GM12878 (cell line): ENCODE data around the gene HUNK. TPM values are rescaled to one million over a fixed set of nuclear protein-coding genes. Genes with fewer than 3 reads are reported as not detected.

Experiments used
- ATAC-seq: fragments of 200-7000 bp; cut with Tn5 transposase; 3 replicates; pipeline ENCODE4 v1.9.1; 2020; ENCODE audit warnings: mild to moderate bottlenecking, moderate library complexity
- BruUV-seq: library from RNA; stranded (reverse); fragments of 400-500 nt; replicated peaks from 2 replicates; lab custom pipeline; 2021; lab: Mats Ljungman, UMichigan
- CTCF ChIA-PET: fragments of 300-600 bp; sonication (Branson Sonifier 250); formaldehyde crosslinking; extraction: SDS; loops from one replicate; lab custom pipeline; 2021; ENCODE audit warnings: inconsistent platforms; lab: Yijun Ruan, JAX
- POLR2A ChIA-PET: fragments of 350-600 bp; formaldehyde crosslinking; extraction: SDS; loops from one replicate; lab custom pipeline; 2021; ENCODE audit warnings: inconsistent platforms; lab: Charles Lee
- RAD21 ChIA-PET: fragments of 300-600 bp; sonication (Branson Sonifier 250); formaldehyde crosslinking; loops from one replicate; lab custom pipeline; 2023; ENCODE audit warnings: antibody characterized with exemption; ENCODE audit not compliant: unreplicated experiment; lab: Charles Lee
- SMC1A ChIA-PET: fragments of 300-600 bp; sonication (Branson Sonifier 250); formaldehyde crosslinking; loops from one replicate; lab custom pipeline; 2023; ENCODE audit not compliant: unreplicated experiment, uncharacterized antibody; lab: Charles Lee
- DNase-seq: peaks from one replicate; pipeline ENCODE4 v3.0.0-alpha.2; 2011; ENCODE audit warnings: low read depth, low spot score
- FAIRE-seq: peaks from 3 replicates; lab custom pipeline; 2011; peaks lifted over from hg19 to GRCh38; lab: Jason Lieb, UNC
- H2AFZ ChIP-seq: 2 replicates; pipeline ENCODE4 v1.6.0; 2011; ENCODE audit warnings: low read depth, low read length, control low read depth; ENCODE audit not compliant: control insufficient read depth
- H3K27ac ChIP-seq: 2 replicates; pipeline ENCODE4 v1.5.1; 2011; ENCODE audit warnings: control low read depth; ENCODE audit not compliant: control insufficient read depth, insufficient read depth
- H3K27me3 ChIP-seq, 2 experiments: replicated peaks in 1 of 2; 2 replicates each; pipeline versions ENCODE4 v1.6.0 to v1.6.1; 2011; ENCODE audit warnings: low read length in 1 of 2; ENCODE audit not compliant: control insufficient read depth in 2 of 2, insufficient read depth in 2 of 2
- H3K36me3 ChIP-seq, 2 experiments: 2 replicates each; pipeline ENCODE4 v1.5.1; 2011; ENCODE audit warnings: low read length in 1 of 2; ENCODE audit not compliant: control insufficient read depth in 2 of 2, insufficient read depth in 2 of 2
- H3K4me1 ChIP-seq: 2 replicates; pipeline ENCODE4 v1.6.1; 2011; ENCODE audit warnings: mild to moderate bottlenecking, low read length, moderate library complexity, mixed read lengths; ENCODE audit not compliant: control insufficient read depth, insufficient read depth
- H3K4me2 ChIP-seq: 2 replicates; pipeline ENCODE4 v1.6.0; 2011; ENCODE audit warnings: control low read depth; ENCODE audit not compliant: control insufficient read depth, insufficient read depth
- H3K4me3 ChIP-seq: fragments of 200-600 bp; sonication (generic); 2 replicates; pipeline ENCODE4 v1.5.1; 2016
- H3K79me2 ChIP-seq: 2 replicates; pipeline ENCODE4 v1.6.0; 2011; ENCODE audit warnings: low read length; ENCODE audit not compliant: control insufficient read depth, insufficient read depth
- H3K9ac ChIP-seq: 2 replicates; pipeline ENCODE4 v1.8.0; 2011; ENCODE audit warnings: low read length, control low read depth, mixed read lengths; ENCODE audit not compliant: control insufficient read depth, insufficient read depth
- H3K9me3 ChIP-seq: replicated peaks from 3 replicates; pipeline ENCODE4 v1.5.1; 2011; ENCODE audit warnings: mild to moderate bottlenecking, low read length; ENCODE audit not compliant: control insufficient read depth, insufficient read depth
- H4K20me1 ChIP-seq: 2 replicates; pipeline ENCODE4 v1.6.0; 2011; ENCODE audit not compliant: control insufficient read depth, insufficient read depth
- CBFB ChIP-seq: IDR thresholded peaks from 2 replicates; pipeline ENCODE4 v1.6.1; 2016; ENCODE audit warnings: antibody characterized with exemption, low read depth
- CHD1 ChIP-seq: IDR thresholded peaks from 2 replicates; pipeline ENCODE4 v1.6.1; 2012; ENCODE audit warnings: low read depth, low read length, improper control_type of control experiment
- JUNB ChIP-seq: IDR thresholded peaks from 2 replicates; pipeline ENCODE4 v1.6.1; 2016; ENCODE audit warnings: antibody characterized with exemption, mild to moderate bottlenecking
- LARP7 ChIP-seq: fragments of 450-650 bp; IDR thresholded peaks from 2 replicates; pipeline ENCODE4 v1.6.1; 2017; ENCODE audit warnings: mild to moderate bottlenecking
- MEF2A ChIP-seq: IDR thresholded peaks from 2 replicates; pipeline ENCODE4 v1.6.1; 2011; ENCODE audit warnings: low read depth, mild to moderate bottlenecking, low read length, moderate library complexity; ENCODE audit not compliant: insufficient read depth
- RBBP5 ChIP-seq: fragments of 200-600 bp; sonication (generic); conservative IDR thresholded peaks from 2 replicates; pipeline ENCODE4 v1.6.1; 2016
- RUNX3 ChIP-seq: IDR thresholded peaks from 2 replicates; pipeline ENCODE4 v1.6.1; 2012; ENCODE audit warnings: low read length, inconsistent platforms
- SIN3A ChIP-seq: IDR thresholded peaks from 2 replicates; pipeline ENCODE4 v1.6.1; 2012; ENCODE audit warnings: low read depth, low read length, improper control_type of control experiment
- SIX5 ChIP-seq: IDR thresholded peaks from 2 replicates; pipeline ENCODE4 v1.6.1; 2011; ENCODE audit warnings: mild to moderate bottlenecking, low read depth, low read length, moderate library complexity; ENCODE audit not compliant: severe bottlenecking
- SP1 ChIP-seq: IDR thresholded peaks from one replicate; pipeline ENCODE4 v1.6.1; 2011; ENCODE audit warnings: low read depth, low read length
- SPI1 ChIP-seq: IDR thresholded peaks from 2 replicates; pipeline ENCODE4 v1.6.1; 2011; ENCODE audit warnings: low read depth, mild to moderate bottlenecking, low read length, moderate library complexity, borderline replicate concordance; ENCODE audit not compliant: insufficient read depth
- STAT1 ChIP-seq: fragments of 450-650 bp; conservative IDR thresholded peaks from 2 replicates; pipeline ENCODE4 v1.6.1; 2014; ENCODE audit warnings: antibody characterized with exemption, mild to moderate bottlenecking
- SUPT20H ChIP-seq: IDR thresholded peaks from 2 replicates; pipeline ENCODE4 v1.6.1; 2011; ENCODE audit warnings: low read depth, mild to moderate bottlenecking, low read length, moderate library complexity, borderline replicate concordance; ENCODE audit not compliant: control insufficient read depth
- SUZ12 ChIP-seq: fragments of 200-600 bp; sonication (generic); IDR thresholded peaks from one replicate; pipeline ENCODE4 v1.6.1; 2018; ENCODE audit warnings: antibody characterized with exemption, mild to moderate bottlenecking; ENCODE audit not compliant: unreplicated experiment
- TCF7 ChIP-seq: IDR thresholded peaks from 2 replicates; pipeline ENCODE4 v1.6.1; 2014; ENCODE audit warnings: antibody characterized with exemption, borderline replicate concordance
- ZBED1 ChIP-seq: IDR thresholded peaks from 2 replicates; pipeline ENCODE4 v1.6.1; 2016; ENCODE audit warnings: borderline replicate concordance
- ZNF622 ChIP-seq: fragments of 450-650 bp; IDR thresholded peaks from 2 replicates; pipeline ENCODE4 v1.6.1; 2017; ENCODE audit warnings: mild to moderate bottlenecking, inconsistent platforms
- WGBS: methylation state at CpG from one replicate; pipeline ENCODE4 v1.1.6; 2016; ENCODE audit warnings: low lambda C conversion rate; ENCODE audit not compliant: insufficient replicate concordance, insufficient coverage; ENCODE audit errors: missing lambda C conversion rate; 5-methylcytosine and 5-hydroxymethylcytosine counted together
- in situ Hi-C: fragments of 300-500 bp; cut with MboI; formaldehyde crosslinking; loops from 9 replicates; pipeline ENCODE4 v1.14.3; 2018; ENCODE audit warnings: mixed read lengths
- intact Hi-C: fragments of 100-400 bp; cut with micrococcal nuclease; formaldehyde crosslinking; loops from one replicate; pipeline ENCODE4 v1.14.2; 2022; ENCODE audit not compliant: unreplicated experiment
- polyA plus RNA-seq, 11 experiments: library from polyadenylated mRNA; depleted of rRNA in 4 of 11; unstranded in 6 of 11; stranded (reverse) in 5 of 11; fragments of >200 nt; fragmentation: Nextera tagmentation in 4 of 11; fragmentation: Illumina TruSeq in 1 of 11; extraction: Ambion mirVana in 4 of 11; extraction: Trizol in 1 of 11; gene quantifications; 1 replicate in 1 of 11; 2 replicates in 10 of 11; pipeline versions ENCODE4 v1.2.1 to v1.2.3, GENCODE V29; 2011 to 2016; ENCODE audit warnings: inconsistent platforms in 2 of 11, missing spikeins in 2 of 11, low read depth in 1 of 11
- total RNA-seq, 4 experiments: library from RNA; depleted of rRNA in 3 of 4; stranded (reverse); fragments of >200 nt in 3 of 4; fragmentation: Illumina TruSeq in 1 of 4; extraction: Trizol in 1 of 4; gene quantifications; 2 replicates each; pipeline versions ENCODE4 v1.2.1 to v1.2.3, GENCODE V29; 2013 to 2021
- TF ChIP-seq, protein P1 (sequence below): fragments of 450-650 bp; IDR thresholded peaks from 2 replicates; pipeline ENCODE4 v1.6.1; 2017; ENCODE audit warnings: borderline replicate concordance
- TF ChIP-seq, protein P2 (sequence below): fragments of 450-650 bp; IDR thresholded peaks from 2 replicates; pipeline ENCODE4 v1.6.1; 2017; ENCODE audit warnings: mild to moderate bottlenecking, low read depth, inconsistent platforms; ENCODE audit not compliant: poor library complexity, severe bottlenecking
- TF ChIP-seq, protein P3 (sequence below): fragments of 150-350 bp; IDR thresholded peaks from 2 replicates; pipeline ENCODE4 v1.6.1; 2016; ENCODE audit warnings: low read depth, low read length

The HUNK gene
- total and polyA plus RNA-seq, 10 of the 15 experiments (the other 5 are each of a cell fraction or from before 2014, with no cell fraction given) = under 0.01 to 0.14 (median 0.03) TPM; not detected in 7

DNA sequence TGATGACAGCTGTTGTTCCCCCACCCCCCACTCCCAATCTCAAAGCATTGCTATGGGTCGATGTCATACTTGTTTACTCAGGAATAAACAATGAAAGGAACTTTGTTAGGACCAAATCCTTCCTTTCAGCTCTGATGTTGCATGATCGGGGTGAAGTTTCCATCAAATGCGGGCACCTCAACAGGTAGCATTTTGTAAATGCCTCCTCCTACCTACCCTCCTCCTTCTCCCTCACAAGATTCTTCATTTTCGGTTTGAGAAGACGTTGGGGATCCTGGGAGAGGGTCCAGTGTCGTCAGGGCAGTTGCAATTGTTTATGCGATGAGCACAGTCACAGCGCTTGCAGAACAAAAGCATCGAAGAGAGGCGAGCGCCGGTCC, 758 bp upstream of the HUNK start:
- H4K20me1 ChIP-seq = no peaks in the 10 kb centered on the region
- ATAC-seq (no peak), FAIRE-seq (no peak), DNase-seq (no peak)
- H3K27me3 ChIP-seq = peaks cover 5 to 22% of the 10 kb centered on the region in 2 experiments
- H3K4me2 ChIP-seq = no peak overlapping the region
- POLR2A ChIA-PET = no interaction called here
- no peak overlapping the region for H3K27ac ChIP-seq
- intact Hi-C loops = no loop called here
- BruUV-seq = no TSS peak
- no peak overlapping the region for H2AFZ ChIP-seq
- H3K36me3 ChIP-seq = no peaks in the 10 kb centered on the region
- TF ChIP-seq, protein P1, sequence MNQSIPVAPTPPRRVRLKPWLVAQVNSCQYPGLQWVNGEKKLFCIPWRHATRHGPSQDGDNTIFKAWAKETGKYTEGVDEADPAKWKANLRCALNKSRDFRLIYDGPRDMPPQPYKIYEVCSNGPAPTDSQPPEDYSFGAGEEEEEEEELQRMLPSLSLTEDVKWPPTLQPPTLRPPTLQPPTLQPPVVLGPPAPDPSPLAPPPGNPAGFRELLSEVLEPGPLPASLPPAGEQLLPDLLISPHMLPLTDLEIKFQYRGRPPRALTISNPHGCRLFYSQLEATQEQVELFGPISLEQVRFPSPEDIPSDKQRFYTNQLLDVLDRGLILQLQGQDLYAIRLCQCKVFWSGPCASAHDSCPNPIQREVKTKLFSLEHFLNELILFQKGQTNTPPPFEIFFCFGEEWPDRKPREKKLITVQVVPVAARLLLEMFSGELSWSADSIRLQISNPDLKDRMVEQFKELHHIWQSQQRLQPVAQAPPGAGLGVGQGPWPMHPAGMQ = no peak
- TF ChIP-seq STAT1 = no peak
- TF ChIP-seq, protein P2, sequence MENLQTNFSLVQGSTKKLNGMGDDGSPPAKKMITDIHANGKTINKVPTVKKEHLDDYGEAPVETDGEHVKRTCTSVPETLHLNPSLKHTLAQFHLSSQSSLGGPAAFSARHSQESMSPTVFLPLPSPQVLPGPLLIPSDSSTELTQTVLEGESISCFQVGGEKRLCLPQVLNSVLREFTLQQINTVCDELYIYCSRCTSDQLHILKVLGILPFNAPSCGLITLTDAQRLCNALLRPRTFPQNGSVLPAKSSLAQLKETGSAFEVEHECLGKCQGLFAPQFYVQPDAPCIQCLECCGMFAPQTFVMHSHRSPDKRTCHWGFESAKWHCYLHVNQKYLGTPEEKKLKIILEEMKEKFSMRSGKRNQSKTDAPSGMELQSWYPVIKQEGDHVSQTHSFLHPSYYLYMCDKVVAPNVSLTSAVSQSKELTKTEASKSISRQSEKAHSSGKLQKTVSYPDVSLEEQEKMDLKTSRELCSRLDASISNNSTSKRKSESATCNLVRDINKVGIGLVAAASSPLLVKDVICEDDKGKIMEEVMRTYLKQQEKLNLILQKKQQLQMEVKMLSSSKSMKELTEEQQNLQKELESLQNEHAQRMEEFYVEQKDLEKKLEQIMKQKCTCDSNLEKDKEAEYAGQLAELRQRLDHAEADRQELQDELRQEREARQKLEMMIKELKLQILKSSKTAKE = no peak
- no peak for TF ChIP-seq SUZ12
- no peak for TF ChIP-seq ZNF622
- no peak for TF ChIP-seq SPI1
- no peak for TF ChIP-seq SUPT20H
- no peak for TF ChIP-seq CHD1
- TF ChIP-seq SP1 = no peak
- TF ChIP-seq RUNX3 = no peak
- TF ChIP-seq, protein P3, sequence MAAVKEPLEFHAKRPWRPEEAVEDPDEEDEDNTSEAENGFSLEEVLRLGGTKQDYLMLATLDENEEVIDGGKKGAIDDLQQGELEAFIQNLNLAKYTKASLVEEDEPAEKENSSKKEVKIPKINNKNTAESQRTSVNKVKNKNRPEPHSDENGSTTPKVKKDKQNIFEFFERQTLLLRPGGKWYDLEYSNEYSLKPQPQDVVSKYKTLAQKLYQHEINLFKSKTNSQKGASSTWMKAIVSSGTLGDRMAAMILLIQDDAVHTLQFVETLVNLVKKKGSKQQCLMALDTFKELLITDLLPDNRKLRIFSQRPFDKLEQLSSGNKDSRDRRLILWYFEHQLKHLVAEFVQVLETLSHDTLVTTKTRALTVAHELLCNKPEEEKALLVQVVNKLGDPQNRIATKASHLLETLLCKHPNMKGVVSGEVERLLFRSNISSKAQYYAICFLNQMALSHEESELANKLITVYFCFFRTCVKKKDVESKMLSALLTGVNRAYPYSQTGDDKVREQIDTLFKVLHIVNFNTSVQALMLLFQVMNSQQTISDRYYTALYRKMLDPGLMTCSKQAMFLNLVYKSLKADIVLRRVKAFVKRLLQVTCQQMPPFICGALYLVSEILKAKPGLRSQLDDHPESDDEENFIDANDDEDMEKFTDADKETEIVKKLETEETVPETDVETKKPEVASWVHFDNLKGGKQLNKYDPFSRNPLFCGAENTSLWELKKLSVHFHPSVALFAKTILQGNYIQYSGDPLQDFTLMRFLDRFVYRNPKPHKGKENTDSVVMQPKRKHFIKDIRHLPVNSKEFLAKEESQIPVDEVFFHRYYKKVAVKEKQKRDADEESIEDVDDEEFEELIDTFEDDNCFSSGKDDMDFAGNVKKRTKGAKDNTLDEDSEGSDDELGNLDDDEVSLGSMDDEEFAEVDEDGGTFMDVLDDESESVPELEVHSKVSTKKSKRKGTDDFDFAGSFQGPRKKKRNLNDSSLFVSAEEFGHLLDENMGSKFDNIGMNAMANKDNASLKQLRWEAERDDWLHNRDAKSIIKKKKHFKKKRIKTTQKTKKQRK = no peak
- TF ChIP-seq MEF2A = no peak
- no peak for TF ChIP-seq ZBED1
- no peak for TF ChIP-seq CBFB
- TF ChIP-seq LARP7 = no peak
- no peak for TF ChIP-seq RBBP5
- TF ChIP-seq JUNB = no peak
- TF ChIP-seq TCF7 = no peak
- no peak for TF ChIP-seq SIN3A
- TF ChIP-seq SIX5 = no peak
- no peak overlapping the region for H3K4me3 ChIP-seq
- in situ Hi-C loops = no loop called here
- WGBS = 29% methylated on average over 12 of the region's 12 CpGs
- CTCF ChIA-PET = interaction anchor here (0.9 kb wide), 1 partner anchor 91 kb away, joined by 3 read pairs; no protein-coding TSS in a partner anchor
- H3K4me1 ChIP-seq = no peaks in the 10 kb centered on the region
- H3K79me2 ChIP-seq = no peaks in the 10 kb centered on the region
- no peaks in the 10 kb centered on the region for H3K9me3 ChIP-seq
- SMC1A ChIA-PET = no interaction called here
- H3K9ac ChIP-seq = no peak overlapping the region
- RAD21 ChIA-PET = no interaction called here
